Measurements from ENCODE around the gene MROH2B.

DNA sequence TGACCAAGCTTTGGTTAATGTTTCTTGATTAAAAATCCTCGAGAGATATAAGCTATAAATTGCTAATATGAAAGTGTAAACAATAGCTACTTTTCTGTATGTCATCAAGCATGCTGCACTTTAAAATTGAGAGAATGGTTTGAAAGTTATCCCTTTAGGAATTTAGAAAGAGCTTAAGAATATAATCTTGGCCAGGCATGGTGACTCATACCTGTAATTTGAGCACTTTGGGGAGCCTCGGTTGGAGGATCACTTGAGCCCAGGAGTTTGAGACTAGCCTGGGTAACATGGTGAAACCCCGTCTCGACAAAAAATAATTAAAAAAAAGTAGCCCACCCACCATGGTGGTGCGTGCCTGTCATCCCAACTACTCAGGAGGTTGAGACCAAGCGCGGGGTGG is 12.2 kb upstream of the MROH2B start:
- TF ChIP-seq RAD21 (conservative IDR thresholded peaks at IDR 0.05) (no peak), POLR2AphosphoS5 (IDR thresholded peaks at IDR 0.05) (no peak), CTCF (IDR thresholded peaks at IDR 0.05; ENCODE audit: poor library complexity, severe bottlenecking) (no peak), EZH2 (IDR thresholded peaks at IDR 0.05; ENCODE audit: borderline replicate concordance, insufficient read depth, low read length, poor library complexity, severe bottlenecking) (no peak), EP300 (conservative IDR thresholded peaks at IDR 0.05; ENCODE audit: poor library complexity, severe bottlenecking) (no peak)

Measured in neural cell (in vitro differentiated cells).